AG04449 (cell line): ENCODE data around the gene SDC3.

Experiments used
- CTCF ChIA-PET: fragments of 350-600 bp; formaldehyde crosslinking; extraction: SDS; loops from one replicate; lab custom pipeline; 2021; ENCODE audit warnings: antibody characterized with exemption; lab: Yijun Ruan, JAX
- POLR2A ChIA-PET: fragments of 400-600, 350-600 bp; formaldehyde crosslinking; extraction: SDS; loops from one replicate; lab custom pipeline; 2020; ENCODE audit warnings: antibody characterized with exemption, inconsistent platforms; lab: Yijun Ruan, JAX
- DNase-seq: peaks from one replicate; pipeline ENCODE4 v3.0.0-alpha.2; 2010; ENCODE audit warnings: low read depth, low spot score
- H3K4me3 ChIP-seq: 2 replicates; pipeline ENCODE4 v1.5.1; 2011; ENCODE audit warnings: low read depth, mild to moderate bottlenecking, control low read depth, low read length
- TF ChIP-seq, protein P1 (sequence below): IDR thresholded peaks from one replicate; pipeline ENCODE4 v1.5.1; 2011; ENCODE audit warnings: mild to moderate bottlenecking, moderate library complexity, low read length, control low read depth, inconsistent platforms; ENCODE audit not compliant: insufficient read depth; ENCODE audit errors: missing control alignments

The SDC3 gene

DNA sequence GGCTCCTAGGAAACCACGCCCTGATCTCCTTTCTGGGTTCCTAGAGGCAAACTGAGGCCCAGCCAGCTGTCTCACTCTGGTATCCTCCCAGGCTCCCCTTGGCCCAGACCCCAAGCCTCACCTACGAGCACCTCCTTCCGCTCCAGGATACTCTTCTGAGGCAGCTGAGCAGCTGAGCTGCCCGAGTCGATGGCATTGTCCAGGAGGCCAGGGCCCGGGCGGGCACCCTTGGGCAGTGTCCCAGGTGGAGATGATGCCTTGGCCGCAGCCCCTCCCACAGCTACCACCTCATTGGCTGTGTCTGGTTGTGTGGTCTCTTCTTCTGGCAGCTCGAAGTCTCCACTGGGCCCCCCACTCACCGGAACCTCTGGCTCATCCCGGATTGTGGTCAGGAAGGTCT is 34.4 kb downstream of the SDC3 start:
- ChIA-PET POLR2A (interaction anchor here (1.6 kb wide), 1 partner anchor 15 kb away, joined by 5 read pairs; no protein-coding TSS in a partner anchor), CTCF (interaction anchor here (1.6 kb wide), 1 partner anchor 94 kb away, joined by 4 read pairs; no protein-coding TSS in a partner anchor)
- DNase-seq, result no peak
- no peak overlapping the region for H3K4me3 ChIP-seq
- TF ChIP-seq, protein P1, sequence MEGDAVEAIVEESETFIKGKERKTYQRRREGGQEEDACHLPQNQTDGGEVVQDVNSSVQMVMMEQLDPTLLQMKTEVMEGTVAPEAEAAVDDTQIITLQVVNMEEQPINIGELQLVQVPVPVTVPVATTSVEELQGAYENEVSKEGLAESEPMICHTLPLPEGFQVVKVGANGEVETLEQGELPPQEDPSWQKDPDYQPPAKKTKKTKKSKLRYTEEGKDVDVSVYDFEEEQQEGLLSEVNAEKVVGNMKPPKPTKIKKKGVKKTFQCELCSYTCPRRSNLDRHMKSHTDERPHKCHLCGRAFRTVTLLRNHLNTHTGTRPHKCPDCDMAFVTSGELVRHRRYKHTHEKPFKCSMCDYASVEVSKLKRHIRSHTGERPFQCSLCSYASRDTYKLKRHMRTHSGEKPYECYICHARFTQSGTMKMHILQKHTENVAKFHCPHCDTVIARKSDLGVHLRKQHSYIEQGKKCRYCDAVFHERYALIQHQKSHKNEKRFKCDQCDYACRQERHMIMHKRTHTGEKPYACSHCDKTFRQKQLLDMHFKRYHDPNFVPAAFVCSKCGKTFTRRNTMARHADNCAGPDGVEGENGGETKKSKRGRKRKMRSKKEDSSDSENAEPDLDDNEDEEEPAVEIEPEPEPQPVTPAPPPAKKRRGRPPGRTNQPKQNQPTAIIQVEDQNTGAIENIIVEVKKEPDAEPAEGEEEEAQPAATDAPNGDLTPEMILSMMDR, result no peak

GRCh38 chr1:30872948-30873263 is 35.7 kb downstream of the SDC3 start:
- TF ChIP-seq, protein P1, result no peak
- ChIA-PET CTCF (interaction anchor here (1.6 kb wide), 1 partner anchor 93 kb away, joined by 4 read pairs; no protein-coding TSS in a partner anchor), POLR2A (no interaction called here)
- H3K4me3 ChIP-seq, result no peak overlapping the region
- DNase-seq, result no peak

DNA sequence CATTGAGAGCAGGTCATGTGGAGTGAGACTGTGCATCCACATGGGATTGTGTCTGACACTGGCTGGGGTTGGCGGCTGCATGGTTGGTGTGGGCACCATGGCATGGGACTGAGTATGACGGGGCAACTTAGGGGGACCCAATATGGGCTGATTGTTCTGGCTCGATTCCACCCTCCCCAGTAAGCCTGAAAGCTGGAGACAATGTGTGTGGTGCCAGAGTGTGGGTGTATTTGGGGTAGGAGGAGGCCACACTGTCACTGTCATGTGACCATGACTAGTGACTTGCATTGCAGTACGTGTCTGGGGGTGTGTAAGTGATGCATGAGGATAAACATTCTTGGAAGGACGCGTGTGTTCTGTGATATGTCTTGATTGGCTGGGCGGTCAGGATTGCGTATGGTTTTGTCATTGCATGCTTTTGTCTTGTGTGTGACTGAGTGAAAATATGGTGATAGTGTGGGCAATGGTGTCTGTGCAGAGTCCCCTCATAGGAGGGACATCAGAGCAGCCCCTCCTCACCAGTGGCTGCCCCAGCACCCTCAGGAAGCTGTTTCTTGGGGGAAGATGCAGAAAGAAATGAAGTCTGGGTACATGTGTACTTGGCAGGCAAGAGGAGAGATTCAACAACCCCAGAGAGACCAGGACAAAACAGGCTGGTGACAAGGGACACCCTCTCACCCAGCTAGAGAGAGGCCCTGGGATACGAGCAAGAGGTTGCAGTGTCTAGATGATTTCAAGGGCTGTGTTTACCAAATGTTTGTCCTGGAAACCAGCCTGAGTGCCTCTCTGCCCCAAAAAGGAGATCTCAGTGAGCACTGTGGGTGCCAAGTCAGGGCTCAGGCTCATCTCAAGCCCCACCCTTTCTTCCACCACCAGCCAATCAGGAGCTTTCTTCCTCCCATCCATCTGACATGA is 36.3 kb downstream of the SDC3 start:
- no peak overlapping the region for H3K4me3 ChIP-seq
- ChIA-PET POLR2A (no interaction called here), CTCF (no interaction called here)
- TF ChIP-seq, protein P1, result no peak
- no peak for DNase-seq

- ChIA-PET CTCF (no interaction called here), POLR2A (no interaction called here)
- TF ChIP-seq, protein P1, result no peak
- H3K4me3 ChIP-seq, result no peak overlapping the region
- no peak for DNase-seq
Observed at GRCh38 chr1:30871276-30871871, 37.2 kb downstream of the SDC3 start.

- TF ChIP-seq, protein P1, result no peak
- POLR2A ChIA-PET, result no interaction called here
- CTCF ChIA-PET, result no interaction called here
- DNase-seq, result no peak
- H3K4me3 ChIP-seq, result no peak overlapping the region
Observed at GRCh38 chr1:30870656-30871055, 37.9 kb downstream of the SDC3 start.

DNA sequence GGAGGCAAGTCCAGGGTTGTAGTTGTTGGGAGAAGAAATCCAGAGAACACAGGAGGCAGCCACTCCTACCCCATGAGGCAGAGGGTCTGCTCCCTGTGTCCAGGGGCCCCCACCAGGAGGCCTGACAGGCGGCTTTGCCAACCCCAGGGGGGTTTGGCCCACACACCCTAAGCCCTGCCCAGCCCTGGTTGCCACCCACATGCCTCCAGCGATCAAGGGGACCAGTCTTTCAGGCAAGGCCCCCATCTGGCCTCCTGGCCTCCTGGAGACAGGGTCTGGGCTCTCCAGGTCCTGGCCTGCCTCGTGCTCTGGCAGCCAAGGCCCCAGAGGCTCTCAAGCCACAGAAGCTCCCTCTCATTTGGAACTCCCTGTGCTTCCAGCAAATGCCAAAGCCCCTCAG is 38.5 kb downstream of the SDC3 start:
- POLR2A ChIA-PET, result no interaction called here
- CTCF ChIA-PET, result no interaction called here
- no peak overlapping the region for H3K4me3 ChIP-seq
- TF ChIP-seq, protein P1, result no peak
- no peak for DNase-seq
